HepG2 (cell line): ENCODE data around the gene UCK2. TPM values are rescaled to one million over a fixed set of nuclear protein-coding genes. Genes with fewer than 3 reads are reported as not detected.
A peak's percentile ranks its signal among the peaks of the same experiment; 100 is the strongest.

Experiments
- CBX1 ChIP-seq: IDR thresholded peaks from one replicate; pipeline ENCODE4 v1.6.1; 2016; ENCODE audit warnings: antibody characterized with exemption, low read depth
- HBP1 ChIP-seq: IDR thresholded peaks from 2 replicates; pipeline ENCODE4 v1.6.1; 2016; ENCODE audit warnings: low read depth, control low read depth
- HIVEP1 ChIP-seq: sonication (generic); formaldehyde crosslinking; IDR thresholded peaks from 2 replicates; pipeline ENCODE4 v1.4.0; 2020; ENCODE audit warnings: mild to moderate bottlenecking, missing genetic modification reagents
- HMG20B ChIP-seq: conservative IDR thresholded peaks from 2 replicates; pipeline ENCODE4 v1.6.1; 2016; ENCODE audit warnings: missing genetic modification reagents, missing compliant biosample characterization
- HNRNPK ChIP-seq: fragments of 200-400 bp; formaldehyde crosslinking; IDR thresholded peaks from 2 replicates; pipeline ENCODE4 v1.6.1; 2018; ENCODE audit warnings: low read length, low read depth, moderate library complexity, mild to moderate bottlenecking; ENCODE audit not compliant: poor library complexity, severe bottlenecking
- KLF11 ChIP-seq: IDR thresholded peaks from 2 replicates; pipeline ENCODE4 v1.6.1; 2016; ENCODE audit warnings: missing compliant biosample characterization
- KLF6 ChIP-seq: IDR thresholded peaks from 2 replicates; pipeline ENCODE4 v1.8.0; 2016; ENCODE audit warnings: missing biosample characterization, missing genetic modification reagents
- PBX3 ChIP-seq: sonication (generic); formaldehyde crosslinking; IDR thresholded peaks from 2 replicates; pipeline ENCODE4 v1.8.1; 2023; ENCODE audit warnings: missing genetic modification reagents, inconsistent platforms, borderline replicate concordance
- PREB ChIP-seq: sonication (generic); formaldehyde crosslinking; IDR thresholded peaks from 2 replicates; pipeline ENCODE4 v1.4.0; 2020; ENCODE audit warnings: missing genetic modification reagents
- REL ChIP-seq: sonication (generic); formaldehyde crosslinking; conservative IDR thresholded peaks from 2 replicates; pipeline ENCODE4 v1.8.0; 2022; ENCODE audit warnings: mild to moderate bottlenecking, missing genetic modification reagents, moderate library complexity
- SAP130 ChIP-seq: IDR thresholded peaks from 2 replicates; pipeline ENCODE4 v1.6.1; 2016; ENCODE audit warnings: low read depth
- SKIL ChIP-seq: sonication (generic); formaldehyde crosslinking; IDR thresholded peaks from 2 replicates; pipeline ENCODE4 v1.8.0; 2022; ENCODE audit warnings: missing genetic modification reagents, mild to moderate bottlenecking, moderate library complexity, borderline replicate concordance
- TBX2 ChIP-seq: sonication (generic); formaldehyde crosslinking; IDR thresholded peaks from 2 replicates; pipeline ENCODE4 v1.5.0; 2020; ENCODE audit warnings: missing genetic modification reagents, mild to moderate bottlenecking, borderline replicate concordance
- THAP9 ChIP-seq: sonication (generic); formaldehyde crosslinking; IDR thresholded peaks from 2 replicates; pipeline ENCODE4; 2020; ENCODE audit warnings: missing genetic modification reagents, mild to moderate bottlenecking, borderline replicate concordance
- TOE1 ChIP-seq: sonication (generic); formaldehyde crosslinking; IDR thresholded peaks from 2 replicates; pipeline ENCODE4 v1.4.0; 2020; ENCODE audit warnings: mild to moderate bottlenecking, missing genetic modification reagents
- ZBTB46 ChIP-seq: sonication (generic); formaldehyde crosslinking; IDR thresholded peaks from 2 replicates; pipeline ENCODE4 v1.4.0; 2020; ENCODE audit warnings: mild to moderate bottlenecking, missing genetic modification reagents, borderline replicate concordance
- ZNF160 ChIP-seq: sonication (generic); formaldehyde crosslinking; IDR thresholded peaks from 2 replicates; pipeline ENCODE4 v1.8.0; 2022; ENCODE audit warnings: mild to moderate bottlenecking, inconsistent platforms, missing genetic modification reagents
- ZNF746 ChIP-seq: sonication (generic); formaldehyde crosslinking; IDR thresholded peaks from 2 replicates; pipeline ENCODE4 v1.8.0; 2022; ENCODE audit warnings: mild to moderate bottlenecking, missing genetic modification reagents
- polyA plus RNA-seq, 8 experiments: library from polyadenylated mRNA; depleted of rRNA in 3 of 8; stranded (reverse) in 7 of 8; unstranded in 1 of 8; fragments of >200 nt; fragmentation: Illumina TruSeq in 4 of 8; extraction: Trizol in 4 of 8; gene quantifications; 2 replicates each; pipeline versions ENCODE4 v1.2.1 to v1.2.3, GENCODE V29; 2011 to 2016; ENCODE audit warnings: low read depth in 4 of 8, missing spikeins in 1 of 8, mixed read lengths in 1 of 8; ENCODE audit not compliant: insufficient read depth in 1 of 8
- total RNA-seq, 5 experiments: library from RNA; depleted of rRNA; stranded (reverse); fragments of >200 nt; fragmentation: Illumina TruSeq; extraction: Trizol; gene quantifications; 2 replicates each; pipeline ENCODE4 v1.2.3, GENCODE V29; 2016; ENCODE audit warnings: low read depth in 1 of 5

UCK2 gene
- total and polyA plus RNA-seq, 2 of the 13 experiments (the other 11 are each of a cell fraction or from before 2014, with no cell fraction given): 64.3 to 78.0 TPM

- TF ChIP-seq ZNF746 (CRISPR knock-in tag) (no peak), HBP1 (CRISPR knock-in tag) (no peak), TOE1 (CRISPR knock-in tag) (no peak), HNRNPK (no peak), HMG20B (CRISPR knock-in tag) (0 out of 2 replicates have a peak, but pooled peaks have one; percentile 28), PBX3 (CRISPR knock-in tag) (no peak), PREB (no peak), REL (CRISPR knock-in tag) (0 out of 2 replicates have a peak, but pooled peaks have one; percentile 29), KLF6 (CRISPR knock-in tag) (no peak), CBX1 (no peak), ZNF160 (no peak; the same call in 1 of the 2 replicates), SAP130 (CRISPR knock-in tag) (peak; percentile 79), SKIL (peak; percentile 55), HIVEP1 (CRISPR knock-in tag) (no peak), ZBTB46 (no peak), THAP9 (CRISPR knock-in tag) (no peak), TBX2 (CRISPR knock-in tag) (peak; percentile 73), KLF11 (CRISPR knock-in tag) (no peak)
Observed at GRCh38 chr1:165871311-165872067, 44.1 kb downstream of the UCK2 start (continued).
